ENCODE measurements around the gene APOD.
A peak's percentile ranks its signal among the peaks of the same experiment; 100 is the strongest.

Gene APOD

GRCh38 chr3:195555110-195555509, 28.6 kb downstream of the APOD start:
- DNase-seq: no peak

GRCh38 chr3:195554458-195554857, 29.3 kb downstream of the APOD start:
- DNase-seq: no peak

DNA sequence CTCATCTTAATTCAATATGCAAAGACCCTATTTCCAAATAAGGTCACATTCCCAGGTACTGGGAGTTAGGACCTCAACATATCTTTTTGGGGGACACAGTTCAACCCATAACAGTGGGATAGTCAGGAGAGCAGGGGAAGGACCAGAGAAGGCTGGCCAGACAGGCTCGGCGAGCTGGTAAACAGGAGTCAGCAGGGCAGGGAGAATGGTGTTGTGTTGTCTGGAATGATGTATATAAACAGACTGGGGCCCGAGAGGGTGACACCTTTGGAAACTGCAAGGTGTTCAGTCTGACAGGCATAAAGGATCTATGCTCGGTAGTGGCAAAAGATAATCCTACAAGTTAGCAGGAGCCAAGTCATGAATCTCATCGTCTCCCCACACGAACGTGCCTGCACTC, 30.5 kb downstream of the APOD start:
- DNase-seq: no peak

- DNase-seq: peak in 1 of 56 donors; percentile 10
These were observed 32.3 kb downstream of the APOD start for GRCh38 chr3:195551381-195551978.

- DNase-seq: no peak
These were observed 33.0 kb downstream of the APOD start for GRCh38 chr3:195550723-195551122.

- DNase-seq: no peak
These were observed 33.7 kb downstream of the APOD start for GRCh38 chr3:195549931-195550519.

- DNase-seq: no peak
These were observed 34.8 kb downstream of the APOD start for GRCh38 chr3:195548987-195549386.

DNA sequence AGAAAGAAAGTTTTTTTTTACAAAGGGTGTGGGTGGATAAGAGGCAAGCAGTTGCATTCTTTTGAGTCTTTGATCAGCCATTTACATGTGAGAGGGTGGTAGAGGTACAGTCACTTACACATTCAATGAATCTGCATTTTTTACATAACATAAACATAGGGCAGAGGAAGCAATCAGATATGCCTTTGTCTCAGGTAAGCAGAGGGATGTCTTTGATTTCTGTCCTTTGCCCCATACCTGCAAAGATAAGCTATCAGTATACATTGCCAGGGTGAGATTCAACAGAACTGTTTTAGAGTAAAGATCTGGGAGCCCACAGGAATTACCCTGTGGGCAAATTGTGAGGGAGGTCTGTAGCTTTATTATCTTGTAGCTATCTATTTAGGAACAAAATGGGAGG, 35.2 kb downstream of the APOD start:
- no peak for DNase-seq

GRCh38 chr3:195548006-195548405, 35.7 kb downstream of the APOD start:
- DNase-seq: no peak

GRCh38 chr3:195546130-195546560, 37.6 kb downstream of the APOD start:
- DNase-seq: peak in 1 of 56 donors; percentile 42

DNA sequence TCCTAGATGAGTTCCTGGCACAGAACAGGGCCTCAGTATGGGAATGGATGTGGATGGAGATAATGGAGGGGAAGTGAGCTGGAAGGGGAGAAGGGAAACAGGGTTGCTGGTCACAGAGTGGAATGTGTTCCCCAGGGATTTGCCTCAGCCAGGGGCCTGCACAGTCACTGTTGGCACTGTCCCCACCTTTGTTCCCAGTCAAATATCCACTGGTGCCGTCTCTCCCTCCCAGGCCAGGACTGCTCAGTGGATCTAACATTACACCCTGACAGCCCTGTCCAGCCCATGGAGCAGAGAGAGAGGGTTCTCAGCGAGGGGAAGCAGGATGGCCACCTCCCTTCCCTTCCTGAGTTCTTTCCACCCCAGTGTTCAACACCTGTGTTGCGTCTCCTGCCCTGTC, 39.1 kb downstream of the APOD start:
- DNase-seq: peak in 1 of 56 donors; percentile 23

GRCh38 chr3:195544230-195544536, 39.6 kb downstream of the APOD start:
- no peak for DNase-seq

GRCh38 chr3:195543500-195544229, 40.1 kb downstream of the APOD start:
- DNase-seq: no peak

DNA sequence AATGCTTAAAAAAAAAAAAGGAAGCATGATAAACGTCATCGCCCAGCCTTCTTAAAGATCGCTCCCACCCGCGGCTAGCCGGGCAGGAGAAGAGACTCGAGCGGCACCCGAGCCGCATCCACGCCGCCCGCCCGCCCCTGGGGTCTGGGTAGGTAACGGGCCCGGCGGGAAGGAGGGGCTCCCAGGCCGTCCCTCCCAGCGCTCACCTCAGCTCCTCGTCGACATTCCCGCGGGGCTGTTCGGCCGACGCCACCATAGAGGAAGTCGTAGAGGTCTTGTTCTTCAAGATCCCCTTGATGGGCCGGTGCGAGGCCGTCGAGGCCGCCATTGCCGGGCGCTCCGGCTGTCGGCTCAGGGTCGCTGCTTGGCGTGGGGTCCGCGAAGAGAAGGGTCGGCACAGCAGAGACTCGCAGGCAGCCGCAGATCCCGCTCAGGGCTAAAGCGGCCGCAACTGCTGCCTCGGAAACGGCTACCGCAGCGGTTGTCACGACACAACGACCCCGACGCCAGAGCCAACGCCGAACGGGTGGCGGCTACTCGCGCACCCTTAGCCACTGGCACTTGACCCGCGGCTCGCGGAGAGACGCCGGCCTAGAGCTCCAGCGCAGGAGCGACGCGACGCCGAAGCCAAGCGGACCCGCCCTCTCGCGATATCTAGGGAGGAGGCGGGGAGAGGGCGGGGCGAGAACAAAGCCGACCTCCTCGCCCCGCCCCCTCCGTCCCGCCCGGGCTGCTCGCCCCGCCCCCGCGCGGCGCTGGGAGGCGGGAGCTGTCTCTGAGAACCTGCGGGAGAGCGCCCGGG, 40.8 kb downstream of the APOD start, which contains the start of gene PPP1R2:
Gene PPP1R2, minus strand, starts transcription at position 628 of the 802 bp plus-strand sequence. Its CDS starts 300 bp downstream, at position 328.
- peak; percentile 23 to 95 (median 80) for DNase-seq

GRCh38 chr3:195542316-195542697, 41.4 kb downstream of the APOD start:
- peak in 1 of 56 donors; percentile 17 for DNase-seq

DNA sequence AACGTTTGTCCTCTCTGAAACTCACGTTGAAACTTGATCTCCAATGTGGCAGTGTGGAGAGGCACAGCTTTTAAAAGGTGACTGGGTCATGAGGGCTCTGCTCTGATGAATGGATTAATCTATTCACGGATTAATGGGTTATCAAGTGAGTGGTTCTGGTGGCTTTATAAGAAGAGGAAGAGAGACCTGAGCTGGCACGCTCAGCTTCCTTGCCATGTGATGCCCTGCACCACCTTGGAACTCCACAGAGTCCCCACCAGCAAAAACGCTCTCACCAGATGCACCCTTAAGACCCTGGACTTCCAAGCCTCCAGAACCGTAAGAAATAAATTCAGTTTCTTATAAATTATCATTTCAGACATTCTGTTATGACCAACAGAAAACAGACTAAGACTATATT, 43.2 kb downstream of the APOD start:
- no peak for DNase-seq

DNA sequence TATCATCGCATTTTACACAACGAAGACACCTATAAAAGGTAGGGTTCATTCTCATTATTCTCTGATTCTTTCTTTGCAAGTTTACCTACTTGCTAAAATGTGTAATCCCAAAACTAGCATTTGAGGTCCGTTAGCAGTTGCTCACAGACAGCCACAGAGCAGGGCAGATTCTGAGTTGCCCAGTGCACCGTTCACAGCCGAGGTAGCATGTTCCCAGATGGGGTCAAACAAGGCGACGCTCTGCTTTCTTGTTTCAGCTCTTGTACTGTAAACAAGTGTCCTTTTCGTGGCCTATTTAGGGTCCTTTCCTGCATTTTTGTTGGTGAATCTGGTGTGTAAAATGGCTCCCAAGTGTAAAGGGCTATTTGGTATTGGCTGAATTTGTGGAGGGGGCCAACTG, 43.7 kb downstream of the APOD start:
- no peak for DNase-seq

- DNase-seq: no peak
These were observed 44.3 kb downstream of the APOD start for GRCh38 chr3:195539479-195539878.

DNA sequence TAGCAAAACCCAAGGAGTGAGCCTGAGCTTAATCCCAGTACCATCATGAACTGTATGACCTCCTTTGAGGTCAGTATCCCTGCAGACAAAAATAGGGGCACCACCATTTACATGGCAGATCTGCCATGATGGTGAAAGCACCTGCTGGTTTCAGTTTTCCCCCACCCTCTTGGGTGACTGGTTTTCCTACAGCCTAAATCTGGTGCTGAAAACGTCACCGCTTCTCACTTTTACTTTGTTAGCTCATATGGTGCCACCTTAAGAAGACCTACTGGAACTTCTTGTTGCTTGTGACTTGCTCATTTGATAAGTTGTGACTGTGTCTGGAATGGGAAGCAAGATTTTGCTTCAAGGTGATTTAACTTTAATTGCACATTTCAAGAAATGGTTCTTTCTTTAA, 45.7 kb downstream of the APOD start:
- DNase-seq: no peak

DNA sequence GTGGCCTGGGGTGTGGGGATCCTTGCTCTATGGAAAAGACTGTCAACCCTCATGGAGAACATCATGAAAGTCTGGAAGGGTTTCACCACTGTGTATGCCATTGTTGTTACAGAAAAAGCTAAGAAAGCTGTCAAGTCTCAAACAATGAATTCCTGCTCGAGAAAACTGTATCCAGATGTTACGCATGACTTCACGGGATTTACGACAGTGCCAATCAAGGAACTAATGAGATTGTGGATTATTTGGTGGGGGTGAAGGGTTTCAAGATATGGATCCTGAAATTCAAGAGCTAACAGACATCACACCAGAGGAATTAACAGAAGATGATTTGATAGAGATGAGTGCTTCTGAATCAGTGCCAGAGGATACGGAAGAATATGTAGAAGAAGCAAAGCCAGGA, 48.4 kb downstream of the APOD start:
- no peak for DNase-seq

- DNase-seq: no peak
These were observed 50.9 kb downstream of the APOD start for GRCh38 chr3:195532834-195533233.

- no peak for DNase-seq
These were observed 51.4 kb downstream of the APOD start for GRCh38 chr3:195532345-195532744.

All from amygdala (tissue), 56 donors.